Right lobe of liver (tissue), 4 donors: Measurements from ENCODE around the gene RAB22A.

Source experiments
- CTCF ChIP-seq, 4 donors: fragments of 200-600 bp in 3 of 4; fragments of 450-650 bp in 1 of 4; IDR thresholded peaks; one replicate each; pipeline versions ENCODE4 v1.5.1 to v1.8.0; 2016 to 2022; ENCODE audit warnings: antibody characterized with exemption in 4 of 4, mild to moderate bottlenecking in 2 of 4
- POLR2A ChIP-seq: fragments of 450-650 bp; IDR thresholded peaks from one replicate; pipeline ENCODE4 v1.6.1; 2017; ENCODE audit warnings: antibody characterized with exemption, mild to moderate bottlenecking
- donor health status: DM: no; HTN: no; CAD: no.
- donor health status: DM: no; HTN: no; CAD: no.
- donor health status: DM: no; HTN: yes; CAD: no.

GRCh38 chr20:58398254-58398653 lies 88.7 kb downstream of the RAB22A start:
- TF ChIP-seq CTCF (IDR thresholded peaks at IDR 0.05) (no peak), POLR2A (no peak)
